Activated naive CD8-positive, alpha-beta T cell treated with anti-CD3 and anti-CD28 coated beads for 36 hours (primary cell): Measurements from ENCODE around the gene CHEK2. TPM values are rescaled to one million over a fixed set of nuclear protein-coding genes. Genes with fewer than 3 reads are reported as not detected.

Experiments used
- total RNA-seq, 2 experiments: library from RNA; stranded (reverse); gene quantifications; one replicate each; pipeline ENCODE4 v1.2.3, GENCODE V29; 2021

Gene CHEK2
- total RNA-seq, 2 experiments from 2014 or later = 11.2 to 11.8 TPM

Other genes with a start within 250 kb of the CHEK2 start
- gene TTC28, start 62.0 kb downstream of the CHEK2 start, total RNA-seq = 1 to 10 TPM; 1.0 to 1.9 TPM
- 10 to 100 TPM; 16.7 to 17.0 TPM for gene HSCB, start 219 bp upstream of the CHEK2 start, total RNA-seq
- gene CCDC117, start 30.9 kb upstream of the CHEK2 start, total RNA-seq = 10 to 100 TPM; 27.6 to 29.2 TPM
- 100 to 1,000 TPM; 111 TPM for gene XBP1, start 58.7 kb upstream of the CHEK2 start, total RNA-seq
- gene ZNRF3, start 141.8 kb upstream of the CHEK2 start, total RNA-seq = 1 to 10 TPM; 2.2 to 2.4 TPM